ENCODE results near the gene CFAP99. TPM values are rescaled to one million over a fixed set of nuclear protein-coding genes. Genes with fewer than 3 reads are reported as not detected.

Gene CFAP99
- total and polyA plus RNA-seq, 2 donors from 2014 or later, result 1.5 to 1.7 TPM

DNA sequence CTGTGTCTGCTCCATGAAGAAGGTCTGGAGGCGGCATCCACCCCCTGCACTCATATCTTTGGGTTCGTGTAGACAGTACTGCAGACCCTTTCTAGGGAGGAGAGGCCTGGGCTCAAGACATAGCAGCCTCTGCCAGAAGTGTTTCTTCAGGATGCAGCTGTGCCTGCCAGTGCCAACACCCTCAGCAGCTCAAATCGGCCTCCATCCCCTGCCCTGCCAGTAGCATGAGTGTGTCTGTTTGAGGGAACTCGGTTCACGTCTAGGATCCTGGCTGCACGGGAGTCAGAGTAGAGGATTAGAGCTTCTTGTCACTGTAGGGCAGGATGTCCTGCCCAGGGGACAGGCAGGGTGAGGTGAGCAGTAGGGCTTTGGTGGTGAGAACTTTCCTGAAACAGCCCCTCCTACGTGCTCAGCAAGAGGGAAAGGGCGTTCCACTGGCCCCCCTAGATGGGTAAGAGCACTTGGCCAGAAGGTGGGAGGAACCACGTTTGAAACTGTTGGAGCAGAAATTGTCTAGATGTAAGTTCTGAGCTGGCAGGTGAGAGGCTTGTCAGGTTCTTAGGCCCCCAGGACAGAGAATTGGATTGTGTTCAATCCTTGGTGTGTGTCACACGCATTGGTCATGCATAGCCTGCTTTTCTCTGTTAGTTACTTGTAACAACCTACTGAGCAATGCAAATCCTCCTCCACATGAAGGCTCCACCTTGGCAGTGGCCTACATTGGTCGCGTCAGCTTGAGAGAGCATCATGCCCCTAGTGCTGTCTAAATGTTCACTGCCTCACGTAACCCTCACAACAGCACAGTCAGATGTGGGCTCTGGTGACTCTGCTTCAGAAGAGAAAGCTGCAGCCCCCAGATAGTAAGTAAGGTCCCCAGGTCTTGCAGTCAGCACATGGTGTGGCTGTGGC is 91.8 kb downstream of the CFAP99 start:
- Histone ChIP-seq H3K36me3 (ENCODE audit: control insufficient read depth in 2 of 3, insufficient read depth in 3 of 3, low read length in 3 of 3) (peaks cover 2 to 41% (median 26%) of the 10 kb centered on the region in 3 donors), H3K27ac (ENCODE audit: low read depth in 2 of 2, low read length in 2 of 2) (no peak overlapping the region), H3K9me3 (ENCODE audit: control insufficient read depth in 2 of 3, insufficient read depth in 1 of 3, low read length in 3 of 3) (no peaks in the 10 kb centered on the region), H3K4me3 (ENCODE audit: low read length in 3 of 3) (no peak overlapping the region), H3K9ac (ENCODE audit: low read length in 3 of 3) (no peak overlapping the region), H3K27me3 (ENCODE audit: control insufficient read depth, insufficient read depth, low read length) (no peaks in the 10 kb centered on the region), H3K4me1 (ENCODE audit: control insufficient read depth in 2 of 3, insufficient read depth in 2 of 3, low read depth in 1 of 3, low read length in 3 of 3) (peaks cover 0 to 3% (median 0%) of the 10 kb centered on the region in 3 donors)
- intact Hi-C loops (cut with DNase I), result no loop called here
- TF ChIP-seq CTCF (IDR thresholded peaks at IDR 0.05; ENCODE audit: borderline replicate concordance, extremely low read depth, insufficient read depth), result no peak
- no peak for FAIRE-seq
- DNase-seq, result peak in 1 of 5 donors; percentile 56

DNA sequence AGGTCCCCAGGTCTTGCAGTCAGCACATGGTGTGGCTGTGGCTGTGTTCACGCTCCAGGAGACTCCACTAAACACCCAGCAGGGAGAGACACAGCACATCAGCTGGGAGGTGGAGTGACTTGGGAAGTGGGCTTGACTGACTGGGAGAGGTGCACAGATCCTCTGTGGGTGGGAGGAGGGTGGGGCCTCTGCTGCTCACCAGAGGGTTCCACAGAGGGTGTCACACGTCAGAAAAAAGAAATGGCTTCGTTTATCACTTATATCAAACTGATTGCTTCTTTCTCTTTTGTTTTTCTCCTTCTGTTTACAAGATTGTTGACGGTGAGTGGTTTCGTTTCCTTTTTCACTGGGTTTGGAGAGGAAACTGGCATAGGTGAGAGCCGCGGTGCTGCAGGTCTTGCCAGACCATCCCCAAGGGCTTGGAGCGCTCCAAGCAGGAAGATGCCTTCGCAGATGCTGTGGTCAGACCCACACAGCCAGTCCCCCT is 92.9 kb downstream of the CFAP99 start:
- TF ChIP-seq CTCF (IDR thresholded peaks at IDR 0.05; ENCODE audit: borderline replicate concordance, extremely low read depth, insufficient read depth), result no peak
- FAIRE-seq (no peak), DNase-seq (peak in 1 of 5 donors; percentile 8)
- H3K27me3 ChIP-seq (ENCODE audit: control insufficient read depth, insufficient read depth, low read length), result no peaks in the 10 kb centered on the region
- H3K4me1 ChIP-seq (ENCODE audit: control insufficient read depth in 2 of 3, insufficient read depth in 2 of 3, low read depth in 1 of 3, low read length in 3 of 3), result peaks cover 0 to 10% (median 6%) of the 10 kb centered on the region in 3 donors
- no peaks in the 10 kb centered on the region for H3K9me3 ChIP-seq (ENCODE audit: control insufficient read depth in 2 of 3, insufficient read depth in 1 of 3, low read length in 3 of 3)
- intact Hi-C loops (cut with DNase I), result no loop called here
- H3K9ac ChIP-seq (ENCODE audit: low read length in 3 of 3), result no peak overlapping the region
- H3K27ac ChIP-seq (ENCODE audit: low read depth in 2 of 2, low read length in 2 of 2), result no peak overlapping the region
- H3K36me3 ChIP-seq (ENCODE audit: control insufficient read depth in 2 of 3, insufficient read depth in 3 of 3, low read length in 3 of 3), result peaks cover 0 to 41% (median 29%) of the 10 kb centered on the region in 3 donors
- no peak overlapping the region for H3K4me3 ChIP-seq (ENCODE audit: low read length in 3 of 3)

Other genes with a start within 250 kb of the CFAP99 start
- 12.1 TPM for gene HAUS3, start 176.8 kb upstream of the CFAP99 start, total RNA-seq
- 4.1 TPM for gene HAUS3, start 176.8 kb upstream of the CFAP99 start, polyA plus RNA-seq (ENCODE audit: insufficient read depth, low read depth, low replicate concordance)
- gene POLN, start 176.8 kb upstream of the CFAP99 start, total RNA-seq, result 3.8 TPM
- 1.3 TPM for gene POLN, start 176.8 kb upstream of the CFAP99 start, polyA plus RNA-seq (ENCODE audit: insufficient read depth, low read depth, low replicate concordance)
- 84.8 TPM for gene MXD4, start 156.8 kb upstream of the CFAP99 start, total RNA-seq
- 49.8 TPM for gene MXD4, start 156.8 kb upstream of the CFAP99 start, polyA plus RNA-seq (ENCODE audit: insufficient read depth, low read depth, low replicate concordance)
- gene ZFYVE28, start 310 bp upstream of the CFAP99 start, total RNA-seq, result 18.9 TPM
- 8.0 TPM for gene ZFYVE28, start 310 bp upstream of the CFAP99 start, polyA plus RNA-seq (ENCODE audit: insufficient read depth, low read depth, low replicate concordance)
- 61.5 TPM for gene RNF4, start 50.2 kb downstream of the CFAP99 start, total RNA-seq
- 24.2 TPM for gene RNF4, start 50.2 kb downstream of the CFAP99 start, polyA plus RNA-seq (ENCODE audit: insufficient read depth, low read depth, low replicate concordance)
- gene FAM193A, start 117.7 kb downstream of the CFAP99 start, total RNA-seq, result 29.3 TPM
- gene FAM193A, start 117.7 kb downstream of the CFAP99 start, polyA plus RNA-seq (ENCODE audit: insufficient read depth, low read depth, low replicate concordance), result 6.3 TPM